Measurements from ENCODE around the gene GPR17.

GPR17 gene, protein sequence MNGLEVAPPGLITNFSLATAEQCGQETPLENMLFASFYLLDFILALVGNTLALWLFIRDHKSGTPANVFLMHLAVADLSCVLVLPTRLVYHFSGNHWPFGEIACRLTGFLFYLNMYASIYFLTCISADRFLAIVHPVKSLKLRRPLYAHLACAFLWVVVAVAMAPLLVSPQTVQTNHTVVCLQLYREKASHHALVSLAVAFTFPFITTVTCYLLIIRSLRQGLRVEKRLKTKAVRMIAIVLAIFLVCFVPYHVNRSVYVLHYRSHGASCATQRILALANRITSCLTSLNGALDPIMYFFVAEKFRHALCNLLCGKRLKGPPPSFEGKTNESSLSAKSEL

DNA sequence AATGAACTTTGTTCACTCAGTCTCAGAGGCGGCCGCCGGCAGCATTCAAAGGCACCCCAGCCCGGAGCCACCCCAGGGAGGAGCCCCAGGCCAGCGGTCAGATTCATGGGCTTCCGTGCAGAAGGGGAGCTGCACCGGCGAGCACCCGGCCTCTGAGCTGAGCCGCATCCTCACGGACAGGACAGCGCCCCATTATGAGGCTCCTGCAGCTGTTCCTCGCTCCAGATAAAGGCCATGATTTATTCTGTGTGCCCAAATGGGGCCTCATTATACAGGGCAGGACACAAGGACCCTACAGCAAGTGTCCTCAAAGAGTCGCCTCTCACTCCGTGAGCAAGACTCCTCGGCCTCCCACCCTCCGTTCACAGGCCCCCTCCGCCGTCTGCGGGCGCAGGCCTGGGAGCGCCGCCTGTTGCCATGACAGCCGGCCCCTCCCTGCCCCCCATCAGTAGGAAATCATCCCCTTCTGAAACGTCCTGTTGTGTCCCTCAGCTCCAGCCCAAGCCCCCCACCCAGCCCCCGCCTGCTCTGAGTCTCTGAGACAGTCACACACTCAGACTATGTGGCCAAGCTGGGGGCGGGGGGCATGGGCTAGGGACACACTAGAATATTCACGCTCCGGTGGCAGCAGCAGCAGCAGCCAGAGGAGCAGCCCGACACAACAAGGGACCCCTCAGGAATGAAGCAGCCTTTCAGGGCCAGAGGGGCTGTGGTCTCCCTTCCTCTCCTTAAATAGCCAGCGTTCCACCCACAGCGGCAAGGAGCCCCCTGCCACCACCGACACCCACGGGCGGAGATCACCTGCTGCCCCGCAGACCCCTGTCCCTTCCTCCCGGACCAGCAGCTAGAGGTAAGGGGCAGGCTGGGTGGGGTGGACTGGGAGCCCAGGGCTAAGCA lies at the start of gene GPR17:
GPR17 (plus strand) TSS at position 759 of the 897 bp plus-strand sequence. CDS start 4,583 bp downstream, outside the sequence.
- DNase-seq, result no peak

DNA sequence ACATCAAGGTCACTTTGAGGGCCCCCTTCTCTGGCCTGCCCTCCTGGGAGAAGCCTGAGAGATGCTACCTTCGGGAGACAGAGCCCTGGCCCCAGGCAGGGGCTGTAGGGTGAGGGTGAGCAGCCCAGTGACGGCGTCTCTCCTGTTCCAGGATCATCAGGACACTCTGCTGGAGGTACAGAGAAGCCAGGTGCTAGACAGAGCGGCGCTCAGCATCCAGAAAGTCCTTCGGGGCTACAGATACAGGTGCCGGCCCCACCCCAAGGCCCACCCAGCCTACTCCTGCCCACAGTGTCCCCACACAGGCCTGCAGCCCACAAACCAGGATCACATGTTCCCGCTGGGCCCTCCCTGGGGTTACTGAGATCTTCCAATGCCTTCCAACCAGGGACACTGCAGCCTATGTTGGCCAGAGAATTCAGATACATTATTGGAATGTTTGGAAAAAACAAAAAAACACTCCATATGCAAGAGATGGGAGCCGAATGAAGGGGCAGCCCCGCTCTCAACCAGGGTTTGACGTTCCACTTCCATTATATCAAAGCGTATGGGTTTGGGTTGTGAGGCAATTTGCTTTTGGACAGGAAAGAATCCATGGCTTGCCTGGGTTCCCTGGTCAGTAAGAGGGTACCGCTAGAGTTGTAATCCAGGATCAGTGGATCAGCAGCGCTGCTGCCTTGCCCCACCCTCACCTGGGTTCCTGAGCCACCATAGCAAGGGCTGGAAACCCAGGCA lies 49.5 kb upstream of the GPR17 start:
- DNase-seq, result no peak

DNA sequence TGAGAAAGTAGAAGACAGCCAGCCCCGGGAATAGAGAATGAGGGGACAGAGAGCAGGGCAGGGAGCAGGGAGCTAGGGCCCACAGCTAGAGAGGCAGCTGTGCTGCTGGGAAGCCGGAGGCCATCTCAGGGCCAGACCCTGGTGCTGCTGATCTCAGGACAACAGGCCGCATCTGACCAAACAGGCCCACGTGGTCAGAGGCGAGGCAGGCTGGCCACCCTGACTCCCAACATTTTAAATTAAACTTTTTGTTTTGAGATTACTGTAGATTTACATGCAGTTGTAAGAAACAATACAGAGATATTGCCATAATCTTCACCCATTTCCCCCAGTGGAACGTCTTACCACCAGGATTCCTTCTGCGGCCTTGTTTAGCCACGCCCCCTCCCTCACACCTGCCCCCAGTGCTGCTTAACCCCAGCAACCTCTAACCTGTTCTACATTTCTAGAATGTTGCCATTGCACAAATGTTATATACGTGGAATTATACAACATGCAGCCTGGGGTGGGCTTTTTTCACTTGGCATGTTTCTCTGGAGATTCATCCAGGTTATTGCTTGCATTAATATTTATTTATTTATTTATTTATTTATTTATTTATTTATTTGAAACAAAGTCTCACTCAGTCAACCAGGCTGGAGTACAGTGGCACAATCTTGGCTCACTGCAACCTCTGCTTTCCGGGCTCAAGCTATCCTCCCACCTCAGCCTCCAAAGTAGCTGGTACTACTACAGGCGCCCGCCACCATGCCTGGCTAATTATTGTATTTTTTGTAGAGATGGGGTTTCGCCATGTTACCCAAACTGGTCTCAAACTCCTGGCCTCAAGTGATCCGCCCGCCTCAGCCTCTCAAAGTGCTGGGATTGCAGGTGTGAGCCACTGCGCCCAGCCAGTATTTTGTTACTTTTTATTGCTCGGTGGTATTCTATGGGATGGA lies 48.6 kb upstream of the GPR17 start:
- DNase-seq, result no peak

DNA sequence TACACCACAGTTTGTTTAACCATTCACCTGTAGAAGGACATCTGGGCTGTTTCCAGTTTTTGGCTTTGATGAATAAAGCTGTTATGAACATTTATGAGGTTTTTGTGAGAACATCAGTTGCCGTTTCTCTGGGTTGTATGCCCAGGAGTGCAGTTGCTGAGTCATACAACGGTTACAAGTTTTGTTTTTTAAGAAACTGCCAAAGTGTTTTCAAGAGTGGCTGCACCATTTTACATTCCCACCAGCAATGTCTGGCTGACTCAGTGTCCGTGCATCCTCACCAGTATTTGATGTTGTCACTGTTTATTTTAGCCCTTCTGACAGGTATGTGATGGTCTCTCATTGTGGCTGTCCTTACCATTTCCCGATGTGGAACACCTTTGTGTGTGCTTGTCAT lies 48.0 kb upstream of the GPR17 start:
- DNase-seq, result no peak

DNA sequence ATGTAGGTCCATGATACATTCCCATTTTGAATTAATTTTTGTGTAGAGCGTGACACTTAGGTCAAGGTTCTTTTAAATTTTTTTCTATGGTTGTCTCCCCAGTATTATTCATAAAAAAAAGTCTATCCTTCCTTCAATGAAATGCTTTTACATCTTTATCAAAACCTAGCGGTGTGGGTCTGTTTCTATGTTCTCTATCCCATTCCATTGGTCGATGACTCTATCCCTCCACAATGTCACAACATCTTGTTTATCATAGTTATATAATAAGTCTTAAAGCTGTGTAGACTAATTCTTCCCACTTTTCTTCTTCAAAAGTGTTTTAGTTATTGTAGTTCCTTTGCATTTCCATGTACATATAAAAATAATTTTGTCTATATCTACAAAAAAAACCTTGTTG lies 47.2 kb upstream of the GPR17 start:
- no peak for DNase-seq

DNA sequence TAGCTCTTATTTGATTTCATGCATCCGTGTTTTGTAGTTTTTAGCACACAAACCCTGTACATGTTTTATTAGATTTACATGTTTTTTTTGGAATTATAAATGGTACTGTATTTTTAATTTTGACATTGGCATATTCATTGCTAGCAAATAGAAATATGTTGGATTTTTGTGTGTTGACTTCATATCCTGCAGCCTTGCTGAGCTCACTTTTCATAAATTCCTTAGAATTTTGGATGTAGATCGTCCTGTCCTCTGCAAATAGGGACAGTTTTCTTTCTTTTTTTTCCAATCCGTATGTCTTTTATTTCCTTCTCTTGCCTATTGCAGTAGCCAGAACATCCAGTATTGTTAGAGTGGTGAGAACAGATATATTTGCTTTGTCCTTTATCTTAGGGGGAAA lies 46.7 kb upstream of the GPR17 start:
- no peak for DNase-seq

DNA sequence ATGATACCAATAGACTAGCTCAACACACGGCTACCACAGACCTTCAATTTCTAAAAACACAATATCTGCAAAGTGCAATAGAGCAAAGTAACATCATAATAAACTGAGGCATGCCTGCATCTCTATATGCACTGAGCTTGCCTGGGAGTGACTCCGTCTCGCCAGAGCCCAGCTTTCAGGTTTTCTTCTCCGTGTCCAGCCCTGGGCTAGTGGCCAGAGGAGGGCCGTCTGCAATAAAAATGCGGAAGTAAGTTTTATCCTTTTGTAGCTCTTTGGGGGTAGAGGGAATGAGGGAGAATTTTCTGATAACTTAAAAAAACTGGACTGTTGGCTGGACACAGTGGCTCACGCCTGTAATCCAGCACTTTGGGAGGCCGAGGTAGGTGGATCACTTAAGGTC lies 41.0 kb upstream of the GPR17 start:
- DNase-seq, result no peak

DNA sequence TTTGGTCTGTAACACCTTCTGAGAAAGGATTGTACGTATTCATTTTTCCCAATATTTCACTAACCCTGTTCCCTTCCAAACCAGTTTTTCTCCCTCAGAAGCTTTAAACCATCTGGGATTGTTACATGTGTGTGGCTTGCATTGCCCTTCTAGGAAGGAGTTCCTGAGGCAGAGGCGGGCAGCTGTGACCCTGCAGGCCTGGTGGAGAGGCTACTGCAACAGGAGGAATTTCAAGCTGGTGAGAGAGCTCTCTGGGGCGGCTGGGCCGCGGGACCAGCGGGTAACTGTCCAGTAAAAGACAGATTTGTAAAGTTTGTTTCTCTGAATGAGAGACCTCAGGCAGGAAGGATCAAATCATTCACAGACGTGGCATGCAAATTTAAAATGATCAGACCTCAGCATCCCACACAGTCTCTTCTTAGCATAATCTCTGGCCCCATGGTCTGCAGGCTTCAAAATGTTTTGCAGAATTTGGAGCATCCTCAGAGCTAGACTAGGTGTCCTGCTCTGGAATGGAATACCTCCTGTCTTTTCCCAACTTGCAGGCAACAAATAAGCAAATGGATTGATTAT lies 40.2 kb upstream of the GPR17 start:
- no peak for DNase-seq

DNA sequence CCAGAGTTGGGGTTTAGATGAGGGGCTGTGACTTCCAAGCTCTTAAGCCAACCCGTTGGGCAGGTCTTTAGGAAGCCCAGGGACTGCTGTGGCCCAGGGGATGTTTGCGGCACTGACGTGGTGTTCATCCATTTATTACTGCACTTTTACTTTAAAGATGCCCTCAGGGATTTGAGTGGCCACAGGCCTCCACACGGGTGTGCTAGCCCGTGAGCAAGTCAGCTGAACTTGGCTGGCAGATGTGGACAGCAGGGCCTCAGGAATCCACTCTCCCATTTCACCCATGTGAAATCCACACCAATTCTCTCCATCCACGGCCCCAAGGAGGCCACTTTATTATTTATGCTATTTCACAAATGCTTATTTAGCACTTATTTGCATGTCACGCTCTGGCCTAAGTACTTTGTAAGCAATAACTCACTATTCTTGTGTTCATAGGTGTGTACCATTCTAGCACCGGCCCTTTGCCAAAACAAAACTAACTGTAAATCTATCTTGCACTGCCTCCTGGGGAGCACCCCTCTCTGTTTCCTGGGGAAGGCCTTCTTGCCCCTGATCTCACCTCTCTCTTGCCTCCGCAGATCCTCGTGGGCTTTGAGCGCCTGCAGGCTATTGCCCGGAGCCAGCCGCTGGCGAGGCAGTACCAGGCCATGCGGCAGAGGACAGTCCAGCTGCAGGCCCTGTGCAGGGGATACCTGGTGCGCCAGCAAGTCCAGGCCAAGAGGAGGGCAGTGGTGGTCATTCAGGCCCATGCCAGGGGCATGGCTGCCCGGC lies 39.1 kb upstream of the GPR17 start:
- DNase-seq, result no peak

DNA sequence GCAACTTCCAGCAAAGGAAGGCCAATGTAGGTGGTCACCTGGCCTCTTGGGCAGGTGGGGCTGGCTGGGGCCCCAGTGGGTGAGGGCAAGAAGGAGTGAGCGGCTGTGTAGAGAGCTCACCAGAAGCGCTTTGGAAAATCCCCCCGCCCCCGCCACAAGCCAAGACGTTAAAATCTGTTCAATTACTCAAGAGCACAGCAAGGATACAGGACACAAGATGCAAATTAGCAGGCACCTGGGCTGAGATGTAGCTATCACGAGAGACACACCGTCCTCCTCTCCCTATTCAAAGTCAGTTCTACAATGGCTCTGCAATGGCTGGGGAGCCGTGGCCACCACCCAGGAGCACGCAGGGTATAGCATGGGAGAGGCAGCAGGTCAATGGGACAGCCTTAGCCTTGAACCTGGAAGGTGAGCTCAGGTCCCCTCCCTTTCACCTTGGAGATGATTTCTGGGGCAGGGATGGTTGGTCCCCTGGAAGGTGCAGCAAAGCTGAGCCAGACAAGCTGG lies 38.5 kb upstream of the GPR17 start:
- no peak for DNase-seq

DNA sequence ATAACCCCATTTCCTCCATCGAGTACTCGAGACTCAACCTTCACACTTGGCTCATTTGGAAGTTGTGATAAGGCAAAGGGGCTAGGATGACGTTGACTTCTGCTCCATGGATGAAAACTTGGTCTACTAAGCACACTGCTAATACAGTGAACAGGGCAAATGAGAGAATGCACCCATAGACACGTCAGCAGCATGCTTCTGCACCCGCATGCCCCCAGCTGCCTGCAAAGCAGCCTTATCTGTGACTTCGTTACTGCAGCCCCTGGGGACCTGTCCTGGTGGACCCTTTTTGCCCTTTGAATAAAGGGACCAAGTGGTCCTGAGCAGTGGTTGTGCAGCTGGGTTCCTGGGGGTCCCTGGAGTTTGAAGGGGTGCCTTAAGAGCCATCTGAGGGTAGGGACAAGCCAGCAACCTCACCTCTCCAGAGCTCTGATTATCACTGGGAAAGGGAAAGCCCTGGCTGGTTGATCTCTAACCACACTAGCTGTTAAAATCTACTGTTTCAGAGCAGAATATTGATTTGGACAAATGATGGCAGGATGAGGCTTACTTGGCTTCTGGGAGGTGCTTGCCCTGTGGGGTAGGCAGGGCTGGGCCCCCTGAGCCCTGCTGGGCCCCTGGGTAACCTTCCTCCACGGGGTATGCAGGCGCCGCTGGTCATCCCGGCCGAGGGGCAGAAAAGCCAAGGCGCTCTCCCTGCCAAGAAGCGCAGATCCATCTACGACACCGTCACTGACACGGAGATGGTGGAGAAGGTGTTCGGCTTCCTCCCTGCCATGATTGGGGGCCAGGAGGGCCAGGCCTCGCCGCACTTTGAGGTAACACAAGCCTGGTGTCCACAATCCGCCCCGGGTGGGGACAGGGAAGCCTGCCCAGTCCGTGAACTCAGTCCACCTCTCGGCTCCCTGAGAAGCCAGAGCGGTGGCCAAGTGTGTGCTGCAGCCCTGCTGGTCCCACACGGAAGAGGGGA lies 37.6 kb upstream of the GPR17 start:
- no peak for DNase-seq

DNA sequence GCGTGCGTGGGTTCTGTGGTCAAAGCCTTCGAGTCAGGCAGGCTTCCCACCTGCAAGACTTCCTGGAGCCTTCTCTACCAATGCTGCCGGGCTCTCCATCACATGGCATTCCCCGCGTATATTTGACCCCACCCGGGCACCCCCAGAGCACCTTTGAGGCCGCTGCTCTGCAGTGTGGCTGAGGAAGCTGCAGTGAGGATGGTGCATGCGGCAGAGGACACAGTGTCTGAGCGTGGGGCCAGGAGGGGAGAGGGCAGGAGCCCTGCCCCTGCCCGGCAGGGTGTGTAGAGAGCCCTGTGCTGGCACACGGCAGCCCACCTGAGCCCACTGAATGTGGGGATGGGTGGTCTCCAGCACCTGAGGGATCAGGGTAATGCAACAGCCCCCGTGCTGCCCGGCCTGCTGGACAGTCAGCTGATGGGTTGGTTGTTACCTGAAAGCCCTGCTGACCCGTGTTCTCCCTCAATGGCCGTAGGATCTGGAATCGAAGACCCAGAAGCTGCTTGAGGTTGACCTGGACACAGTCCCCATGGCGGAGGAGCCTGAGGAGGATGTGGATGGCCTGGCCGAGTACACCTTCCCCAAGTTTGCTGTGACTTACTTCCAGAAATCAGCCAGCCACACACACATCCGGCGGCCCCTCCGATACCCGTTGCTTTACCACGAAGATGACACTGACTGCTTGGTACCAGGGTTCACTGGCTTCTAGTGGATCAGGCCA lies 36.8 kb upstream of the GPR17 start:
- DNase-seq, result no peak

DNA sequence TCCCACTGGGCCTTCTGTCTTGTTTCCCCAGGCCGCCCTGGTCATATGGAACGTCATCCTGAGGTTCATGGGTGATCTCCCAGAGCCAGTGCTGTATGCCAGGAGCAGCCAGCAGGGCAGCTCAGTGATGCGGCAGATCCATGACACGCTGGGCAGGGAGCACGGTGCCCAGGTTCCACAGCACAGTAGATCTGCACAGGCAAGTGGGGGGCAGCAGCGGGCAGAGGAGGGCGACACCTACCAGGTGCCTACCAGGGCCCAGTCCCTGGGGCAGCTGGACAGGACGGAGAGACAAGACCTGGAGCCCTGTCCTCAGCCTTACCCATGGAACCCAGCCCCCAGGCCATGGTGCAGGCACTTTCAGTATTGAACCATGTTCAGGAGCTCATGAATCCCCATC lies 36.1 kb upstream of the GPR17 start:
- no peak for DNase-seq

DNA sequence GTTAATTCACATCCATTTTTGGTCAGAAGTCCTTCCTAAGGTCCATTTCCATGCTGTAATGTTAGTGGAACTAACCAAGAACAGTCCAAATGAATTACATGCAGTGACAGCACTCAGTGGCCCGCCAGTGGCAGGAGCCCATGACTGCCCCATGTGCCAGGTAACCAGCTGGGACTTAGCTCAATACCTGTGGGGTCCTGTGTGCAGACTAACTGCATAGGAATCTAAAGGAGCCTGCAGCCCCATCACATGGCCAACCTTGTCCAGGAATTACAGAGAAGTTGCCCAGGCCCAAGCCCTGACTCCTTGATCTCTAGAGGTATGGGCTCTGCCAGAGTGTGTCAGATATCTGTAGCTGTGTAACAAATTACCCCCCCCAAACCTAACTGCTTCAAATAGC lies 35.4 kb upstream of the GPR17 start:
- DNase-seq, result no peak

DNA sequence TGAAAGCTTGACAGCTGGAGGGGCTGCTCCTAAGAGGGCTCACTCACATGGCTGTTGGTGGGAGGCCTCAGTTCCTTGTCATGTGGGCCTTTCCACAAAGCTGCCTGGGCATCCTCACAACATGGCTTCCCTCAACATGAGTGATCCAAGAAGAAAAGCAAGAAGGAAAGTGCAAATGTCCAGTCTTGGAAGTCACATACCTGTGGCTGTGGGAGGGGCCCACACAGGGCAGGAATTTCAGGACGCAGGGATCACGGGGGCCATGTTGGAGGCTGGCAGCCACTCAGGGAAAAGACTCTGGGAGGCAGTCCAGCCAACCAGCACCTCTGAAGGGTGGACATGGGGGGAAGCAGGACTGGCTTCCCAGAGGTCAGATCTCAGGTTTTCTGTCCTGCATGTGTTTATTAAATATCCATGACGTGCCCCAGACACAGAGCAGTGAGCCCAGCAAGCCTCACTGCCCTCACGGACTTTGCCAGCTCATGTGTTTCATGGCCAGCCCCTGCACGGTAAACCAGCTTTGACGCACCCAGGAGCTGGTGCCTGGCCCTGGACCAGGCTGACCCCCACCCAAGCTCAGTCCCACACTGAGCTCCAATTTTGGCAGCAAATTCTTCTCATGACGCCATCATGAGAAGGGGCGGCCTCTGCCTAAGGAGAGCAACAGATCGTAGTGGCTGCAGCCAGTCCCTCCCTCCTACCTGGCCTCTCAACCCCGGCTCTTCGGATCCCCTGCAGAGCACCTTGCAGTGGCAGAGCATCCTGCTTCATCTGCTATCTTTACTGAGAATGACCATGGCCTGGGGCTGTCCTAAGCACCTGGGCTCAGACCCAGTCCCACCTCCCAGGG lies 34.7 kb upstream of the GPR17 start:
- DNase-seq, result no peak

DNA sequence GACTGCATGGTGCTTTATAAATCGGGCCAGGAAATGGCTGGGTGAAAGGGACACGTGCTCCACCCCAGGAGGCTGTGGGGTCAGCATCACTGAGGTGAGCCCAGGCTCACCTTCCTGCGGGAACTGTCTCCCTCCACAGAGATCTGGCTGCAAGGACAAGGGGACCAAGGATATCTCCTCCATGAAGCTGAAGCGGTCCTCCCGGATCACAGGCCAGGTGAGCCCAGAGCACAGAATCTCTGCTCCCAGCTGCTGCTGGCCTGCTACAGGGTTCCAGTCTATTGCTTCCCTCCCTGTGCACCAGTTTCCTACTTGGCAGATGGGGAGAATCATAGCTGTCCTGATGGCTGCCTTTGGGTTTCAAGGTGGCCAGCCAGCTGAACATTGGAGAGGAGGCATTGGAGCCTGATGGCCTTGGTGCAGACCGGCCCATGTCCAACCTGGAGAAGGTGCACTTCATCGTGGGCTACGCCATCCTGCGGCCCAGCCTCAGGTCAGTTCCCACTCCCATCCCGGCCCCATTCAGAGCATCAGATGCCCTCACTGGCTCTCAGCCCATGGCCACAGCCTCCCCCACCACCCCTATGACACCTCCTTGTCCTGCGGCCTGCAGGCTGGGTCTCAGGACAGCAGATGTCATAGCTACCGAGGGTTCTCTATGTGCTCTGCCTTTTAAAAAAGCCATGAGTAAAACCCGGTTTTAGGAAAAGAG lies 33.7 kb upstream of the GPR17 start:
- DNase-seq, result no peak

DNA sequence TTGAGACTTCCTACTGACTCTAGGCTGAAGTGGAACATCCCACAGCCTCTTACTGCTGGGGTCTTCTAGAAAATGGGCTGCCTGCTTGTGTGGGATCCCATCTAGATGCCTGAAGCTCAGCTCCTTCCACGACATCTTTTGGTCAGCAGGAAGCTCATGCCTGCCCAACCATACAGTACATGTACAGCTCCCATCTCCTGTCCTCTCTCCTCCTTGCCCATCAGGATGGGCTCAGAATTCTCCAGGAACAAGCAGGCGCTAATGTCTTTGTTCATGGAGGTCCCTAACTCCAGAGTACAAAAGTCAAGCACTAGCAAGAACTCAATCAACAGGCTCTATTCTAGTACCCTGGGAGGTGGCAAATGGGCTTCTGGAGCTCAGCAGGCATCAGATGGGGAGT lies 31.7 kb upstream of the GPR17 start:
- DNase-seq, result no peak
